Measurements from ENCODE around the gene OSBPL5. TPM values are rescaled to one million over a fixed set of nuclear protein-coding genes. Genes with fewer than 3 reads are reported as not detected.

OSBPL5 gene
- total RNA-seq, 1 experiment from 2014 or later: 16.1 TPM

GRCh38 chr11:3073029-3073435 is 92.1 kb downstream of the OSBPL5 start:
- Histone ChIP-seq H3K4me1 (ENCODE audit: insufficient read depth, low read length) (no peaks in the 10 kb centered on the region), H3K18ac (ENCODE audit: insufficient read length, low read depth, low read length) (no peak overlapping the region), H2BK15ac (ENCODE audit: low read depth, low read length) (no peak overlapping the region), H2BK120ac (ENCODE audit: low read depth, low read length, poor library complexity, severe bottlenecking) (no peak overlapping the region), H4K5ac (ENCODE audit: insufficient read length, low read depth, low read length) (no peak overlapping the region), H3T11ph (ENCODE audit: low read length) (no peak overlapping the region), H2BK12ac (ENCODE audit: insufficient read length, low read depth, low read length) (no peak overlapping the region), H3K4ac (ENCODE audit: low read depth, low read length) (no peak overlapping the region), H3K56ac (ENCODE audit: insufficient read length, low read depth, low read length) (no peak overlapping the region), H3K27me3 (ENCODE audit: insufficient read depth, low read length) (no peaks in the 10 kb centered on the region), H3K9me3 (ENCODE audit: control insufficient read depth, low read depth, low read length) (no peaks in the 10 kb centered on the region), H3K79me2 (ENCODE audit: insufficient read depth, low read length) (no peaks in the 10 kb centered on the region), H3K79me1 (ENCODE audit: insufficient read depth, low read depth, low read length, poor library complexity, severe bottlenecking) (no peaks in the 10 kb centered on the region), H3K23ac (ENCODE audit: insufficient read length, low read depth, low read length) (no peak overlapping the region), H3K4me2 (ENCODE audit: insufficient read depth, insufficient read length, low read length) (no peak overlapping the region), H4K91ac (ENCODE audit: insufficient read length, low read depth, low read length) (no peak overlapping the region), H2AFZ (ENCODE audit: low read length) (no peak overlapping the region), H4K20me1 (ENCODE audit: control insufficient read depth, insufficient read depth, insufficient read length) (no peaks in the 10 kb centered on the region), H3K23me2 (ENCODE audit: insufficient read length, low read depth, low read length, poor library complexity, severe bottlenecking) (no peaks in the 10 kb centered on the region), H2AK5ac (ENCODE audit: insufficient read length, low read length) (no peak overlapping the region), H2BK5ac (ENCODE audit: insufficient read length, low read length) (no peak overlapping the region), H2BK20ac (ENCODE audit: low read depth, low read length, poor library complexity, severe bottlenecking) (no peak overlapping the region), H3K27ac (ENCODE audit: insufficient read length, low read depth, low read length) (no peak overlapping the region), H4K8ac (replicated peaks; ENCODE audit: insufficient read length, low read depth, low read length) (no peak overlapping the region), H3K9ac (ENCODE audit: extremely low read depth, insufficient read length, low read length) (peak overlapping the region; percentile 37), H3K14ac (ENCODE audit: insufficient read depth, low read length) (no peak overlapping the region)
- TF ChIP-seq, protein P1, sequence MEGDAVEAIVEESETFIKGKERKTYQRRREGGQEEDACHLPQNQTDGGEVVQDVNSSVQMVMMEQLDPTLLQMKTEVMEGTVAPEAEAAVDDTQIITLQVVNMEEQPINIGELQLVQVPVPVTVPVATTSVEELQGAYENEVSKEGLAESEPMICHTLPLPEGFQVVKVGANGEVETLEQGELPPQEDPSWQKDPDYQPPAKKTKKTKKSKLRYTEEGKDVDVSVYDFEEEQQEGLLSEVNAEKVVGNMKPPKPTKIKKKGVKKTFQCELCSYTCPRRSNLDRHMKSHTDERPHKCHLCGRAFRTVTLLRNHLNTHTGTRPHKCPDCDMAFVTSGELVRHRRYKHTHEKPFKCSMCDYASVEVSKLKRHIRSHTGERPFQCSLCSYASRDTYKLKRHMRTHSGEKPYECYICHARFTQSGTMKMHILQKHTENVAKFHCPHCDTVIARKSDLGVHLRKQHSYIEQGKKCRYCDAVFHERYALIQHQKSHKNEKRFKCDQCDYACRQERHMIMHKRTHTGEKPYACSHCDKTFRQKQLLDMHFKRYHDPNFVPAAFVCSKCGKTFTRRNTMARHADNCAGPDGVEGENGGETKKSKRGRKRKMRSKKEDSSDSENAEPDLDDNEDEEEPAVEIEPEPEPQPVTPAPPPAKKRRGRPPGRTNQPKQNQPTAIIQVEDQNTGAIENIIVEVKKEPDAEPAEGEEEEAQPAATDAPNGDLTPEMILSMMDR (conservative IDR thresholded peaks at IDR 0.05): no peak
- Mint-ChIP-seq H3K36me3 (ENCODE audit: insufficient read depth in 1 of 3, low read depth in 3 of 3) (no peaks in the 10 kb centered on the region), H3K9me3 (no peaks in the 10 kb centered on the region; a peak in 1 of 5 replicates), H3K27ac (no peak overlapping the region; a peak in 1 of 7 replicates), H3K4me3 (no peak overlapping the region), H3K27me3 (ENCODE audit: low read depth) (peaks cover 4% of the 10 kb centered on the region), H3K4me1 (peaks cover 4% of the 10 kb centered on the region in 2 experiments; a peak in 2 of 4 replicates)
- no peak for DNase-seq
- no CpG with 5 or more reads among the region's 3 CpGs for WGBS (ENCODE audit: extremely low coverage, insufficient read length, low lambda C conversion rate)
